Trophoblast cell (in vitro differentiated cells and primary cell): Measurements from ENCODE around the gene CABYR.
A peak's percentile ranks its signal among the peaks of the same experiment; 100 is the strongest.

ENCODE experiments used
- DNase-seq, 2 donors: peaks; one replicate each; pipeline ENCODE4 v3.0.0-alpha.2; 2016
- H2AFZ ChIP-seq: 2 replicates; pipeline ENCODE4 v1.6.1; 2013; ENCODE audit warnings: low read length, moderate library complexity, mild to moderate bottlenecking; ENCODE audit not compliant: insufficient read depth, poor library complexity
- H2AK5ac ChIP-seq: 2 replicates; pipeline ENCODE4 v1.6.1; 2013; ENCODE audit warnings: mild to moderate bottlenecking, low read length
- H2BK120ac ChIP-seq: 2 replicates; pipeline ENCODE4 v1.6.1; 2013; ENCODE audit warnings: low read length, mild to moderate bottlenecking, moderate library complexity; ENCODE audit not compliant: insufficient read depth, poor library complexity
- H2BK12ac ChIP-seq: 2 replicates; pipeline ENCODE4 v1.6.1; 2013; ENCODE audit warnings: mild to moderate bottlenecking, low read length, moderate library complexity
- H2BK5ac ChIP-seq: 2 replicates; pipeline ENCODE4 v1.6.1; 2013; ENCODE audit warnings: low read length, low read depth, moderate library complexity, mild to moderate bottlenecking; ENCODE audit not compliant: poor library complexity
- H3K14ac ChIP-seq: 2 replicates; pipeline ENCODE4 v1.6.1; 2013; ENCODE audit warnings: mild to moderate bottlenecking, low read length
- H3K18ac ChIP-seq: 2 replicates; pipeline ENCODE4 v1.6.1; 2013; ENCODE audit warnings: mild to moderate bottlenecking, low read length
- H3K23ac ChIP-seq: 2 replicates; pipeline ENCODE4 v1.6.1; 2013; ENCODE audit warnings: low read length
- H3K27ac ChIP-seq: 2 replicates; pipeline ENCODE4 v1.5.1; 2013; ENCODE audit warnings: low read depth, mild to moderate bottlenecking, inconsistent platforms, low read length, moderate library complexity
- H3K27me3 ChIP-seq: 2 replicates; pipeline ENCODE4 v1.6.1; 2013; ENCODE audit warnings: inconsistent platforms, mild to moderate bottlenecking, low read length, moderate library complexity; ENCODE audit not compliant: insufficient read depth
- H3K36me3 ChIP-seq, 2 experiments: 1 replicate in 1 of 2; 2 replicates in 1 of 2; pipeline ENCODE4 v1.6.1; 2013; ENCODE audit warnings: low read length in 2 of 2, mild to moderate bottlenecking in 2 of 2, moderate library complexity in 1 of 2; ENCODE audit not compliant: insufficient read depth in 2 of 2, control insufficient read depth in 1 of 2
- H3K4ac ChIP-seq: 2 replicates; pipeline ENCODE4 v1.6.1; 2013; ENCODE audit warnings: low read depth, mild to moderate bottlenecking, low read length, moderate library complexity
- H3K4me1 ChIP-seq, 2 experiments: 1 replicate in 1 of 2; 2 replicates in 1 of 2; pipeline ENCODE4 v1.6.1; 2013; ENCODE audit warnings: low read length in 2 of 2, mild to moderate bottlenecking in 2 of 2, moderate library complexity in 1 of 2; ENCODE audit not compliant: insufficient read depth in 2 of 2, control insufficient read depth in 1 of 2
- H3K4me2 ChIP-seq: 2 replicates; pipeline ENCODE4 v1.6.1; 2013; ENCODE audit warnings: inconsistent platforms, mild to moderate bottlenecking, low read length, moderate library complexity
- H3K4me3 ChIP-seq: 2 replicates; pipeline ENCODE4 v1.5.1; 2013; ENCODE audit warnings: mild to moderate bottlenecking, low read depth, low read length, inconsistent platforms
- H3K79me1 ChIP-seq: one replicate; pipeline ENCODE4 v1.6.1; 2013; ENCODE audit warnings: low read length
- H3K79me2 ChIP-seq: 2 replicates; pipeline ENCODE4 v1.6.1; 2013; ENCODE audit warnings: low read length, mild to moderate bottlenecking; ENCODE audit not compliant: control insufficient read depth, insufficient read depth, poor library complexity
- H3K9ac ChIP-seq: 2 replicates; pipeline ENCODE4 v1.6.1; 2013; ENCODE audit warnings: mild to moderate bottlenecking, low read length
- H3K9me3 ChIP-seq: 2 replicates; pipeline ENCODE4 v1.6.1; 2013; ENCODE audit warnings: low read depth, mild to moderate bottlenecking, control low read depth, inconsistent platforms, low read length; ENCODE audit not compliant: insufficient read depth
- H4K12ac ChIP-seq: 2 replicates; pipeline ENCODE4 v1.6.1; 2013; ENCODE audit warnings: low read depth, mild to moderate bottlenecking, low read length, moderate library complexity
- H4K8ac ChIP-seq: 2 replicates; pipeline ENCODE4 v1.6.1; 2013; ENCODE audit warnings: low read depth, mild to moderate bottlenecking, low read length, moderate library complexity
- H4K91ac ChIP-seq: one replicate; pipeline ENCODE4 v1.6.1; 2013; ENCODE audit warnings: low read depth, mild to moderate bottlenecking, low read length, moderate library complexity
- WGBS: extraction: QIAGEN DNeasy Blood & Tissue Kit; methylation state at CpG from one replicate; pipeline ENCODE4 v1.1.7; 2013; ENCODE audit warnings: missing lambda C conversion rate; ENCODE audit not compliant: insufficient read length, insufficient coverage; ENCODE audit errors: extremely low coverage; 5-methylcytosine and 5-hydroxymethylcytosine counted together

The CABYR gene

DNA sequence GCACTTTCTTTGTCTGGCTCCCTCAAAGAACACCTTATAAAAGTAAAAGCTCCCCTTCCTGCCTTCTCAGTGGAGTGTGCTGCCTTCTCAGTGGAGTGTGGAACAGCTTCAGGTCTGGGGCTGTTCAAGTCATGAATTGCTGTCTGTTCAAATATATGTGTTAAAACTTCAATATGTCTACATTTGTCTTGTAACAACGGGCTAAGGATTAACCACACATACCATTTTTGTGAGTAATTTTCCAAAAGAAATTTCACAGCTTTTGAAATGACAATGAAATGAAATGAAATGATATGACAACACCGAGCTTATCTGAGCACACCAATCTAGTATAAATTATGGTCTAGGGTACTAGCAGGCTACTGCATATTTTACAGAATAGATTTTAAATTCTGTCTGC lies 42.9 kb downstream of the CABYR start:
- Histone ChIP-seq H2AFZ (no peak overlapping the region), H3K4me3 (no peak overlapping the region), H3K9ac (no peak overlapping the region), H3K18ac (no peak overlapping the region), H2AK5ac (no peak overlapping the region), H3K14ac (no peak overlapping the region), H3K9me3 (no peaks in the 10 kb centered on the region), H2BK120ac (no peak overlapping the region), H4K12ac (no peak overlapping the region), H3K79me2 (no peaks in the 10 kb centered on the region), H4K8ac (no peak overlapping the region), H3K4me1 (no peaks in the 10 kb centered on the region), H2BK5ac (no peak overlapping the region), H3K36me3 (peaks cover 0 to 1% of the 10 kb centered on the region in 2 experiments), H3K27me3 (no peaks in the 10 kb centered on the region), H4K91ac (no peak overlapping the region), H3K27ac (no peak overlapping the region), H2BK12ac (no peak overlapping the region), H3K23ac (no peak overlapping the region), H3K4ac (no peak overlapping the region), H3K79me1 (no peaks in the 10 kb centered on the region), H3K4me2 (no peak overlapping the region)
- peak in 1 of 2 donors; percentile 21 for DNase-seq
- WGBS = no CpG with 5 or more reads among the region's 2 CpGs

DNA sequence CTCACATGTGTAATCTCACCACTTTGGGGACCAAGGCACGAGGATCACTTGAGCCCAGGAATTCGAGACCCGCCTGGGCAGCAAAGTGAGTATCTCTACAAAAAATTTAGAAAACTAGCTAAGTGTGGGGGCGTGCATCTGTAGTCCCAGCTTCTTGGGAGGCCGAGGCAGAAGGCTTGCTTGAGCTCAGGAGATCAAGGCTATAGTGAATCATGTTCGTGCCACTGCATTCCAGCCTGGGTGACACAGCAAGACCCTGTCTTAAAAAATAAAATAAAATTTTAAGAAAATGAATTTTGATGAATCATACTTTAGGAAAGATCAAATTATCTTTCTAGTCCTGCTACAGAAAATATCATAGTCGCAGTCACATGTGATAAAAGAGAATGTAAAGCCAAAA lies 46.9 kb downstream of the CABYR start:
- Histone ChIP-seq H3K79me2 (no peaks in the 10 kb centered on the region), H3K18ac (no peak overlapping the region), H2AK5ac (no peak overlapping the region), H2BK12ac (no peak overlapping the region), H3K4me1 (peaks cover 0 to 2% of the 10 kb centered on the region in 2 experiments), H3K79me1 (no peaks in the 10 kb centered on the region), H3K4ac (no peak overlapping the region), H3K27ac (no peak overlapping the region), H3K27me3 (no peaks in the 10 kb centered on the region), H3K23ac (no peak overlapping the region), H2BK120ac (no peak overlapping the region), H3K36me3 (peaks cover 0 to 1% of the 10 kb centered on the region in 2 experiments), H4K8ac (no peak overlapping the region), H2BK5ac (no peak overlapping the region), H3K9ac (no peak overlapping the region), H3K4me3 (no peak overlapping the region), H2AFZ (no peak overlapping the region), H3K14ac (no peak overlapping the region), H3K9me3 (no peaks in the 10 kb centered on the region), H4K12ac (no peak overlapping the region), H3K4me2 (no peak overlapping the region), H4K91ac (no peak overlapping the region)
- DNase-seq = no peak
- no CpG with 5 or more reads among the region's 7 CpGs for WGBS

DNA sequence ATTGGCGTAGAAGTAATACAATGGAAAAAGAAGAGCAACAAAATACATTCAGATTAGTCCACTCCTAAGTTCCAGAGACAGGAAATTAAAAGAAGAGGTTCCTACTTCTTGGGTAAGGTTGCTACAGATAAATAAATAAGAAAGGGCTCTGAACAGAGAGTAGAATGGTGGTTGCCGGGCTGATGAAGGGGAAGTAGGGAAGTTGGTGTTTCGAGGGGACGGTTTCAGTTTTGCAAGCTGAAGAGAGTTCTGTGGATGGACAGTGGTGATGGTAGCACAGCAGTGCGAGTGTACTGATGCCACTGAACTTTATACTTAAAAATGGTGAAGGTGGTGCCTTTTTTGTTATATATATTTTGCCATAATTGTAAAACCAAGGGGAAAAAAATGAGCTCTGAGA lies 48.2 kb downstream of the CABYR start:
- Histone ChIP-seq H4K91ac (no peak overlapping the region), H3K4ac (no peak overlapping the region), H3K4me1 (peaks cover 0 to 2% of the 10 kb centered on the region in 2 experiments), H3K36me3 (peaks cover 0 to 1% of the 10 kb centered on the region in 2 experiments), H3K9me3 (no peaks in the 10 kb centered on the region), H2BK12ac (no peak overlapping the region), H3K14ac (no peak overlapping the region), H2AK5ac (no peak overlapping the region), H4K8ac (no peak overlapping the region), H2BK120ac (no peak overlapping the region), H3K18ac (no peak overlapping the region), H3K27me3 (no peaks in the 10 kb centered on the region), H3K27ac (no peak overlapping the region), H3K79me1 (no peaks in the 10 kb centered on the region), H3K9ac (no peak overlapping the region), H3K4me3 (no peak overlapping the region), H2BK5ac (no peak overlapping the region), H3K4me2 (no peak overlapping the region), H2AFZ (no peak overlapping the region), H4K12ac (no peak overlapping the region), H3K79me2 (no peaks in the 10 kb centered on the region), H3K23ac (no peak overlapping the region)
- no CpG with 5 or more reads among the region's 5 CpGs for WGBS
- DNase-seq = no peak

DNA sequence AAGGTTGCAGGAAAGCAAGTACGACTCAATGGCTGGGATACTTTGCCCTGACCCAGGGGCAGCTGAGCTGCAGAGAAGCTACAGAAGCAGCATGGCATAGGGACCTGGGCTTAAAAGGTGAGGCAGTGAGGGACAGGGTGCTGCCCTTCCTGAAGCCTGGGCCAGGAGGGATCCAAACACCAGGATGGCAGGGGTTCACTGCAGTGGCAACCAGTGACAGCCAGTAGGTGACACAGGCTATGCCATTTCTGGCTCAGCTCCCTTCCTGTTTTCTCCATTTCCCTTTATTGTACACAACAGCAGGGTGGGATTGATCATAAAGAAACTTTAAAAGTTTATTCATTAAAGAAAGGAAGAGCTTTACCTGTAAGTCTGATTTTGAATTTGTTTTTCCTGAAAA lies 48.8 kb downstream of the CABYR start:
- no peak overlapping the region for H3K14ac ChIP-seq
- H3K9ac ChIP-seq = no peak overlapping the region
- no peak overlapping the region for H2BK5ac ChIP-seq
- H3K79me1 ChIP-seq = no peaks in the 10 kb centered on the region
- H3K27ac ChIP-seq = no peak overlapping the region
- H3K4me3 ChIP-seq = no peak overlapping the region
- H3K36me3 ChIP-seq = no peaks in the 10 kb centered on the region
- DNase-seq = no peak
- no peaks in the 10 kb centered on the region for H3K9me3 ChIP-seq
- no peak overlapping the region for H4K12ac ChIP-seq
- H3K18ac ChIP-seq = no peak overlapping the region
- no peak overlapping the region for H3K4me2 ChIP-seq
- H3K4me1 ChIP-seq = peaks cover 0 to 2% of the 10 kb centered on the region in 2 experiments
- H3K4ac ChIP-seq = no peak overlapping the region
- H2BK12ac ChIP-seq = no peak overlapping the region
- no peak overlapping the region for H2AFZ ChIP-seq
- no peak overlapping the region for H2AK5ac ChIP-seq
- no peak overlapping the region for H2BK120ac ChIP-seq
- H4K91ac ChIP-seq = no peak overlapping the region
- no CpG with 5 or more reads among the region's 1 CpG for WGBS
- no peak overlapping the region for H4K8ac ChIP-seq
- H3K27me3 ChIP-seq = no peaks in the 10 kb centered on the region
- no peaks in the 10 kb centered on the region for H3K79me2 ChIP-seq
- no peak overlapping the region for H3K23ac ChIP-seq
